ENCODE measurements around the gene GHR.

DNA sequence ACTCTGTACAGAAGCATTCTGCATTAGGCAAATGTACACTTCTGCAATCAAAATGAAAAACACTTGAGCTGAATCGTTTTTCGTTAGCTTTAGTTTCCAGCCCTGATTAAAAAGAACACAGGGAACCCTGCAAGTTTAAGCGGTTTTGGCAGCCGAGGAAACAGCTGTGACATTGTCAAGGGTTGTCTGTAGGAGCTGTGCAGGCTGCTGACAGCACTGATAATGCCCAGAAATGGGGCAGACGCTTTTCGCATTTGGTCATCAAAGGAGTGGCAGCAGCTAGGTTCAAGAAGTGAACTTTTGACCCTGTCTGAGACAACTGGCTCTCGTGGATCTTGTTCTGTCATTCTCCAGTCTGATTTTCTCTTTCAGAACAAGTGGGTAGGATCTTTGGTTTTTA lies 167.8 kb downstream of the GHR start:
- no peak for TF ChIP-seq POLR2A (IDR thresholded peaks at IDR 0.05)
- TF ChIP-seq, protein P1, sequence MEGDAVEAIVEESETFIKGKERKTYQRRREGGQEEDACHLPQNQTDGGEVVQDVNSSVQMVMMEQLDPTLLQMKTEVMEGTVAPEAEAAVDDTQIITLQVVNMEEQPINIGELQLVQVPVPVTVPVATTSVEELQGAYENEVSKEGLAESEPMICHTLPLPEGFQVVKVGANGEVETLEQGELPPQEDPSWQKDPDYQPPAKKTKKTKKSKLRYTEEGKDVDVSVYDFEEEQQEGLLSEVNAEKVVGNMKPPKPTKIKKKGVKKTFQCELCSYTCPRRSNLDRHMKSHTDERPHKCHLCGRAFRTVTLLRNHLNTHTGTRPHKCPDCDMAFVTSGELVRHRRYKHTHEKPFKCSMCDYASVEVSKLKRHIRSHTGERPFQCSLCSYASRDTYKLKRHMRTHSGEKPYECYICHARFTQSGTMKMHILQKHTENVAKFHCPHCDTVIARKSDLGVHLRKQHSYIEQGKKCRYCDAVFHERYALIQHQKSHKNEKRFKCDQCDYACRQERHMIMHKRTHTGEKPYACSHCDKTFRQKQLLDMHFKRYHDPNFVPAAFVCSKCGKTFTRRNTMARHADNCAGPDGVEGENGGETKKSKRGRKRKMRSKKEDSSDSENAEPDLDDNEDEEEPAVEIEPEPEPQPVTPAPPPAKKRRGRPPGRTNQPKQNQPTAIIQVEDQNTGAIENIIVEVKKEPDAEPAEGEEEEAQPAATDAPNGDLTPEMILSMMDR (IDR thresholded peaks at IDR 0.05) = no peak
